Measurements from ENCODE around the gene SAMHD1. TPM values are rescaled to one million over a fixed set of nuclear protein-coding genes. Genes with fewer than 3 reads are reported as not detected.

SAMHD1 gene
- polyA plus RNA-seq, 1 donor from 2014 or later: 22.2 TPM

DNA sequence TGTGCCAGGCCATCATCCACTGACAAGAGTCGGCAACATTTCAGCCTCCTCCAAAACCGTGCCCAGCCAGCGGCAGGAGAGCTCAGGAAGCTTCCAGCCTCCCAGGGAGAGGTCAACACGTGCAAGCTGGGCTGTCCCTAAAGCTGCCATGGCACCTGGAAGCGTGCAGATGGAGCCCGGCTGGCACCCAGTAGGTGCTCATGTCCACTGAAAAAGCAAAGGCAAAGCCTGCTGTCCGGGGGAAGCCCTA is 90.0 kb downstream of the SAMHD1 start:
- H4K20me1 ChIP-seq (ENCODE audit: insufficient read depth): peaks cover 51% of the 10 kb centered on the region
- TF ChIP-seq MXI1 (conservative IDR thresholded peaks at IDR 0.05; ENCODE audit: poor library complexity, severe bottlenecking): no peak
- no peak for TF ChIP-seq EP300 (conservative IDR thresholded peaks at IDR 0.05; ENCODE audit: poor library complexity, severe bottlenecking)
- TF ChIP-seq RAD21 (conservative IDR thresholded peaks at IDR 0.05): no peak
- TF ChIP-seq, protein P1, sequence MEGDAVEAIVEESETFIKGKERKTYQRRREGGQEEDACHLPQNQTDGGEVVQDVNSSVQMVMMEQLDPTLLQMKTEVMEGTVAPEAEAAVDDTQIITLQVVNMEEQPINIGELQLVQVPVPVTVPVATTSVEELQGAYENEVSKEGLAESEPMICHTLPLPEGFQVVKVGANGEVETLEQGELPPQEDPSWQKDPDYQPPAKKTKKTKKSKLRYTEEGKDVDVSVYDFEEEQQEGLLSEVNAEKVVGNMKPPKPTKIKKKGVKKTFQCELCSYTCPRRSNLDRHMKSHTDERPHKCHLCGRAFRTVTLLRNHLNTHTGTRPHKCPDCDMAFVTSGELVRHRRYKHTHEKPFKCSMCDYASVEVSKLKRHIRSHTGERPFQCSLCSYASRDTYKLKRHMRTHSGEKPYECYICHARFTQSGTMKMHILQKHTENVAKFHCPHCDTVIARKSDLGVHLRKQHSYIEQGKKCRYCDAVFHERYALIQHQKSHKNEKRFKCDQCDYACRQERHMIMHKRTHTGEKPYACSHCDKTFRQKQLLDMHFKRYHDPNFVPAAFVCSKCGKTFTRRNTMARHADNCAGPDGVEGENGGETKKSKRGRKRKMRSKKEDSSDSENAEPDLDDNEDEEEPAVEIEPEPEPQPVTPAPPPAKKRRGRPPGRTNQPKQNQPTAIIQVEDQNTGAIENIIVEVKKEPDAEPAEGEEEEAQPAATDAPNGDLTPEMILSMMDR (IDR thresholded peaks at IDR 0.05; ENCODE audit: poor library complexity, severe bottlenecking): no peak
- TF ChIP-seq, protein P2, sequence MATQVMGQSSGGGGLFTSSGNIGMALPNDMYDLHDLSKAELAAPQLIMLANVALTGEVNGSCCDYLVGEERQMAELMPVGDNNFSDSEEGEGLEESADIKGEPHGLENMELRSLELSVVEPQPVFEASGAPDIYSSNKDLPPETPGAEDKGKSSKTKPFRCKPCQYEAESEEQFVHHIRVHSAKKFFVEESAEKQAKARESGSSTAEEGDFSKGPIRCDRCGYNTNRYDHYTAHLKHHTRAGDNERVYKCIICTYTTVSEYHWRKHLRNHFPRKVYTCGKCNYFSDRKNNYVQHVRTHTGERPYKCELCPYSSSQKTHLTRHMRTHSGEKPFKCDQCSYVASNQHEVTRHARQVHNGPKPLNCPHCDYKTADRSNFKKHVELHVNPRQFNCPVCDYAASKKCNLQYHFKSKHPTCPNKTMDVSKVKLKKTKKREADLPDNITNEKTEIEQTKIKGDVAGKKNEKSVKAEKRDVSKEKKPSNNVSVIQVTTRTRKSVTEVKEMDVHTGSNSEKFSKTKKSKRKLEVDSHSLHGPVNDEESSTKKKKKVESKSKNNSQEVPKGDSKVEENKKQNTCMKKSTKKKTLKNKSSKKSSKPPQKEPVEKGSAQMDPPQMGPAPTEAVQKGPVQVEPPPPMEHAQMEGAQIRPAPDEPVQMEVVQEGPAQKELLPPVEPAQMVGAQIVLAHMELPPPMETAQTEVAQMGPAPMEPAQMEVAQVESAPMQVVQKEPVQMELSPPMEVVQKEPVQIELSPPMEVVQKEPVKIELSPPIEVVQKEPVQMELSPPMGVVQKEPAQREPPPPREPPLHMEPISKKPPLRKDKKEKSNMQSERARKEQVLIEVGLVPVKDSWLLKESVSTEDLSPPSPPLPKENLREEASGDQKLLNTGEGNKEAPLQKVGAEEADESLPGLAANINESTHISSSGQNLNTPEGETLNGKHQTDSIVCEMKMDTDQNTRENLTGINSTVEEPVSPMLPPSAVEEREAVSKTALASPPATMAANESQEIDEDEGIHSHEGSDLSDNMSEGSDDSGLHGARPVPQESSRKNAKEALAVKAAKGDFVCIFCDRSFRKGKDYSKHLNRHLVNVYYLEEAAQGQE (IDR thresholded peaks at IDR 0.05; ENCODE audit: borderline replicate concordance): no peak
- TF ChIP-seq TAF1 (IDR thresholded peaks at IDR 0.05; ENCODE audit: low read depth): no peak
- TF ChIP-seq SMC3 (conservative IDR thresholded peaks at IDR 0.05; ENCODE audit: poor library complexity): no peak
- TF ChIP-seq EZH2 (IDR thresholded peaks at IDR 0.05; ENCODE audit: borderline replicate concordance, insufficient read depth, low read length, poor library complexity, severe bottlenecking): no peak
- no peak for TF ChIP-seq POLR2AphosphoS5 (IDR thresholded peaks at IDR 0.05)
- no peaks in the 10 kb centered on the region for H3K9me3 ChIP-seq (ENCODE audit: low read length)

DNA sequence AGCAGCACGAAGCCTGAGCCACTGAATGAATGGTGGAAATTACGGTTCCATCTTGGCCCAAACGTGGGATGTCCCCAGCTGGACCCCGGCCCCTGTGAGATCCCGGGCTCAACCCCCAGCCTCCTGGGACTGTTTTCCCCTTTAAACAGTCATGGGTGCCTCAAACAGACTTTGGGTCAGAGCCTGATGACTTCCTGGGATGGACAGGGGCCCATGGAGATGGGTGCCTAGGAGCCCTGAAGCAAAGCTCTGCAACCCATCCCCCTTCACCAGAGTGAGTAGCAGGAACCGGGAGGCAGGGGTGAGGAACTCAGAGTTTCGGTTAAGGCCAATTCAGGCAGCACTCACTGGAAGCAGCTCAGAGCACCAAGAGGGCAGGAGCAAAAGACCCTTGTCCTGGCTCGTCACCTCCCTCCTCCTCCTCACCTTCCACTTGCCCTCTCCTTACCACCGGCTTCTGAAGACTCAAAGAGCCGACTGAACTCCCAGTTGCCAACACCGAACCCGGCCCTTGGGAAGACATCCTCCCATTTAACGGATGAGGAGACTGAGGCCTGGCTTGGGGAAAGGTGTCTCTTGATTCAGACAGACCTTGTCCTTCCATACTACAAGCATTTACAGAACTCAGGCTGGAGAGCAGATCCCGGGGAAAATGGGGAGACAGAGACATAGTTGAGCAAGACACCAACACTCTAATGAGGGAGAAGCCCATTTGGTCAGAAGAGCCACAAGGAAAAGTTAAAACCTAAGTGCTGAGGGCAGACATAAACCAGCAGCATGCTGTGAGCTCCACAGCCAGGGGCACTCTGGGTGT is 90.5 kb downstream of the SAMHD1 start:
- Histone ChIP-seq H4K20me1 (ENCODE audit: insufficient read depth) (peaks cover 56% of the 10 kb centered on the region), H3K4me3 (ENCODE audit: low read length) (peak overlapping the region; percentile 88), H3K9ac (ENCODE audit: low read length) (peak overlapping the region; percentile 80), H2AFZ (ENCODE audit: low read depth, low read length) (no peak overlapping the region), H3K9me2 (ENCODE audit: insufficient read depth, low read length) (no peaks in the 10 kb centered on the region), H3F3A (ENCODE audit: insufficient read depth, low read length, poor library complexity, severe bottlenecking) (no peaks in the 10 kb centered on the region), H3K9me3 (ENCODE audit: low read length) (no peaks in the 10 kb centered on the region), H3K27ac (ENCODE audit: low read length) (no peak overlapping the region), H3K79me2 (replicated peaks; ENCODE audit: insufficient read depth, low read length) (peaks cover 64% of the 10 kb centered on the region), H3K27me3 (ENCODE audit: insufficient read depth, low read depth, low read length) (no peaks in the 10 kb centered on the region), H3K4me2 (ENCODE audit: low read length) (peak overlapping the region; percentile 86), H3K36me3 (ENCODE audit: insufficient read depth, low read length) (no peaks in the 10 kb centered on the region)
- TF ChIP-seq EZH2 (IDR thresholded peaks at IDR 0.05; ENCODE audit: borderline replicate concordance, insufficient read depth, low read length, poor library complexity, severe bottlenecking) (no peak), RAD21 (conservative IDR thresholded peaks at IDR 0.05) (no peak), TAF1 (IDR thresholded peaks at IDR 0.05; ENCODE audit: low read depth) (no peak), POLR2AphosphoS5 (IDR thresholded peaks at IDR 0.05) (no peak), EP300 (conservative IDR thresholded peaks at IDR 0.05; ENCODE audit: poor library complexity, severe bottlenecking) (no peak), MXI1 (conservative IDR thresholded peaks at IDR 0.05; ENCODE audit: poor library complexity, severe bottlenecking) (no peak), SMC3 (conservative IDR thresholded peaks at IDR 0.05; ENCODE audit: poor library complexity) (no peak)
- TF ChIP-seq, protein P1 (IDR thresholded peaks at IDR 0.05; ENCODE audit: poor library complexity, severe bottlenecking): no peak
- TF ChIP-seq, protein P2 (IDR thresholded peaks at IDR 0.05; ENCODE audit: borderline replicate concordance): no peak

More for the DNA sequence above, 90.0 kb downstream of the SAMHD1 start:
- Histone ChIP-seq H3K9me2 (ENCODE audit: insufficient read depth, low read length) (no peaks in the 10 kb centered on the region), H3K36me3 (ENCODE audit: insufficient read depth, low read length) (no peaks in the 10 kb centered on the region), H3K27me3 (ENCODE audit: insufficient read depth, low read depth, low read length) (no peaks in the 10 kb centered on the region), H3K27ac (ENCODE audit: low read length) (no peak overlapping the region), H2AFZ (ENCODE audit: low read depth, low read length) (no peak overlapping the region), H3K4me3 (ENCODE audit: low read length) (peak overlapping the region; percentile 88), H3K9ac (ENCODE audit: low read length) (peak overlapping the region; percentile 80), H3K79me2 (replicated peaks; ENCODE audit: insufficient read depth, low read length) (peaks cover 58% of the 10 kb centered on the region), H3K4me2 (ENCODE audit: low read length) (peak overlapping the region; percentile 86), H3F3A (ENCODE audit: insufficient read depth, low read length, poor library complexity, severe bottlenecking) (no peaks in the 10 kb centered on the region)
